HCT116 (cell line): ENCODE data around the gene SMIM41. TPM values are rescaled to one million over a fixed set of nuclear protein-coding genes. Genes with fewer than 3 reads are reported as not detected.

ENCODE experiments used
- ATAC-seq: fragments of 200-7000 bp; cut with Tn5 transposase; 2 replicates; pipeline ENCODE4 v1.9.1; 2020; ENCODE audit warnings: mild to moderate bottlenecking, moderate library complexity
- BruUV-seq: library from RNA; stranded (reverse); fragments of 400-500 nt; replicated peaks from 2 replicates; lab custom pipeline; 2021; lab: Mats Ljungman, UMichigan
- CTCF ChIA-PET: fragments of 300-600 bp; sonication (Branson Sonifier 250); formaldehyde crosslinking; loops from one replicate; lab custom pipeline; 2021; ENCODE audit warnings: antibody characterized with exemption; lab: Charles Lee
- POLR2A ChIA-PET: fragments of 300-600, 350-600 bp; sonication (Branson Sonifier 250); formaldehyde crosslinking; loops from one replicate; lab custom pipeline; 2021; ENCODE audit warnings: antibody characterized with exemption; lab: Charles Lee
- RAD21 ChIA-PET, 2 experiments: fragments of 300-600 bp; sonication (Branson Sonifier 250); formaldehyde crosslinking; loops; one replicate each; lab custom pipeline; 2023; ENCODE audit warnings: low total read pairs in 2 of 2; ENCODE audit not compliant: uncharacterized antibody in 2 of 2, unreplicated experiment in 2 of 2, low non-redundant PET in 1 of 2; lab: Charles Lee
- DNase-seq: peaks from one replicate; pipeline ENCODE4 v3.0.0-alpha.2; 2010; ENCODE audit warnings: low read depth, low spot score
- H2AFZ ChIP-seq: fragments of 200-600 bp; shearing (Covaris generic), sonication (generic); 2 replicates; pipeline ENCODE4 v1.6.1; 2017; ENCODE audit warnings: low read depth, mixed run types, mixed read lengths, antibody characterized with exemption, low read length; ENCODE audit not compliant: poor library complexity, severe bottlenecking
- H3K27ac ChIP-seq: 2 replicates; pipeline ENCODE4 v1.5.1; 2012; ENCODE audit warnings: low read depth, low read length
- H3K27me3 ChIP-seq: fragments of 200-600 bp; sonication (generic); 2 replicates; pipeline ENCODE4 v1.6.1; 2016; ENCODE audit warnings: mixed run types, low read length, mixed read lengths; ENCODE audit not compliant: insufficient read depth
- H3K36me3 ChIP-seq, 2 experiments: fragments of 200-500 bp in 1 of 2; fragments of 200-600 bp in 1 of 2; sonication (Bioruptor generic) in 1 of 2; sonication (generic) in 1 of 2; 2 replicates each; pipeline versions ENCODE4 v1.5.1 to v1.6.1; 2014 to 2016; ENCODE audit warnings: low read length in 2 of 2, inconsistent platforms in 1 of 2, mixed read lengths in 1 of 2, mixed run types in 1 of 2; ENCODE audit not compliant: insufficient read depth in 2 of 2, control insufficient read depth in 1 of 2
- H3K4me1 ChIP-seq, 2 experiments: fragments of 200-600 bp in 1 of 2; sonication (generic) in 1 of 2; 2 replicates each; pipeline versions ENCODE4 v1.5.1 to v1.6.1; 2012 to 2017; ENCODE audit warnings: low read length in 2 of 2, inconsistent platforms in 1 of 2, mild to moderate bottlenecking in 1 of 2, mixed read lengths in 1 of 2, mixed run types in 1 of 2, moderate library complexity in 1 of 2; ENCODE audit not compliant: insufficient read depth in 2 of 2, control insufficient read depth in 1 of 2
- H3K4me2 ChIP-seq: fragments of 200-600 bp; sonication (generic); 2 replicates; pipeline ENCODE4 v1.6.1; 2017; ENCODE audit warnings: mixed run types, low read length, mixed read lengths
- H3K4me3 ChIP-seq, 2 experiments: fragments of 200-600 bp in 1 of 2; sonication (generic) in 1 of 2; replicated peaks in 1 of 2; 2 replicates each; pipeline ENCODE4 v1.5.1; 2011 to 2016; ENCODE audit warnings: low read length in 2 of 2, control low read depth in 1 of 2, low read depth in 1 of 2, mild to moderate bottlenecking in 1 of 2, mixed read lengths in 1 of 2, mixed run types in 1 of 2
- H3K79me2 ChIP-seq: fragments of 200-600 bp; sonication (generic); 2 replicates; pipeline ENCODE4 v1.6.1; 2017; ENCODE audit warnings: mild to moderate bottlenecking, mixed run types, low read length, moderate library complexity, mixed read lengths; ENCODE audit not compliant: insufficient read depth
- H3K9ac ChIP-seq: fragments of 200-600 bp; sonication (generic); 2 replicates; pipeline ENCODE4 v1.6.1; 2016; ENCODE audit warnings: low read length, mixed read lengths
- H3K9me2 ChIP-seq: fragments of 200-600 bp; sonication (generic), shearing (Covaris generic); 2 replicates; pipeline ENCODE4 v1.6.1; 2017; ENCODE audit warnings: mixed run types, mild to moderate bottlenecking, moderate library complexity; ENCODE audit not compliant: insufficient read depth
- H3K9me3 ChIP-seq, 2 experiments: fragments of 200-500 bp in 1 of 2; fragments of 200-600 bp in 1 of 2; sonication (Bioruptor generic) in 1 of 2; sonication (generic) in 1 of 2; 2 replicates each; pipeline ENCODE4 v1.6.1; 2014 to 2017; ENCODE audit warnings: low read length in 2 of 2, mixed read lengths in 2 of 2, inconsistent platforms in 1 of 2, low read depth in 1 of 2, mild to moderate bottlenecking in 1 of 2, mixed run types in 1 of 2, moderate library complexity in 1 of 2; ENCODE audit not compliant: control insufficient read depth in 1 of 2, insufficient read depth in 1 of 2
- H4K20me1 ChIP-seq: fragments of 200-600 bp; sonication (generic), shearing (Covaris generic); 2 replicates; pipeline ENCODE4 v1.6.1; 2017; ENCODE audit warnings: mixed run types, mild to moderate bottlenecking, moderate library complexity; ENCODE audit not compliant: insufficient read depth
- ATF3 ChIP-seq: IDR thresholded peaks from 2 replicates; pipeline ENCODE4 v1.6.1; 2012
- CBX3 ChIP-seq: IDR thresholded peaks from 2 replicates; pipeline ENCODE4 v1.6.1; 2012; ENCODE audit warnings: low read depth
- CEBPB ChIP-seq: IDR thresholded peaks from 2 replicates; pipeline ENCODE4 v1.6.1; 2012; ENCODE audit warnings: low read depth
- EGR1 ChIP-seq: IDR thresholded peaks from 2 replicates; pipeline ENCODE4 v1.6.1; 2012; ENCODE audit warnings: low read depth
- ELF1 ChIP-seq: IDR thresholded peaks from 2 replicates; pipeline ENCODE4 v1.6.1; 2012; ENCODE audit warnings: low read depth, borderline replicate concordance
- EZH2 ChIP-seq: fragments of 200-600 bp; sonication (generic); IDR thresholded peaks from 2 replicates; pipeline ENCODE4 v1.6.1; 2017; ENCODE audit warnings: antibody characterized with exemption, mixed run types
- EZH2phosphoT487 ChIP-seq: fragments of 200-600 bp; IDR thresholded peaks from 2 replicates; pipeline ENCODE4 v1.6.1; 2018; ENCODE audit warnings: antibody characterized with exemption, borderline replicate concordance
- MAX ChIP-seq: IDR thresholded peaks from 2 replicates; pipeline ENCODE4 v1.6.1; 2012
- POLR2A ChIP-seq: IDR thresholded peaks from 2 replicates; pipeline ENCODE4 v1.7.0; 2011; ENCODE audit warnings: borderline replicate concordance; ENCODE audit not compliant: insufficient read depth, insufficient read length; ENCODE audit errors: extremely low read depth
- POLR2AphosphoS5 ChIP-seq: IDR thresholded peaks from 2 replicates; pipeline ENCODE4 v1.6.1; 2011; ENCODE audit warnings: mild to moderate bottlenecking, low read depth, low read length, moderate library complexity
- SIN3A ChIP-seq: IDR thresholded peaks from 2 replicates; pipeline ENCODE4 v1.6.1; 2012; ENCODE audit warnings: low read depth
- SRF ChIP-seq: IDR thresholded peaks from 2 replicates; pipeline ENCODE4 v1.6.1; 2012; ENCODE audit warnings: low read depth
- TCF7L2 ChIP-seq: IDR thresholded peaks from 2 replicates; pipeline ENCODE4 v1.7.0; 2011; ENCODE audit warnings: borderline replicate concordance, inconsistent platforms; ENCODE audit not compliant: insufficient read depth, insufficient read length; ENCODE audit errors: extremely low read depth
- YY1 ChIP-seq: IDR thresholded peaks from 2 replicates; pipeline ENCODE4 v1.6.1; 2011; ENCODE audit warnings: low read length, low read depth, moderate library complexity, mild to moderate bottlenecking; ENCODE audit not compliant: insufficient replicate concordance; ENCODE audit errors: extremely low read depth
- ZFX ChIP-seq: fragments of 450-650 bp; IDR thresholded peaks from 2 replicates; pipeline ENCODE4 v1.6.1; 2017
- ZNF274 ChIP-seq: fragments of 200-500 bp; sonication (Bioruptor generic); IDR thresholded peaks from 2 replicates; pipeline ENCODE4 v1.6.1; 2014; ENCODE audit warnings: mild to moderate bottlenecking, low read depth, low read length, inconsistent platforms
- intact Hi-C: fragments of 100-400 bp; cut with micrococcal nuclease; formaldehyde crosslinking; loops from 2 replicates; pipeline ENCODE4 v1.10.0; 2022
- total RNA-seq: library from RNA; stranded (reverse); gene quantifications from one replicate; pipeline ENCODE4 v1.2.1, GENCODE V29; 2021; ENCODE audit not compliant: unreplicated experiment

The SMIM41 gene
- total RNA-seq, 1 experiment from 2014 or later, result not detected

- RAD21 ChIA-PET, result interaction anchor here (1.2 kb wide), 2 partner anchors 60 kb away, joined by 3 read pairs; no protein-coding TSS in a partner anchor
- intact Hi-C loops, result no loop called here
- ATAC-seq, result no peak
- H3K4me1 ChIP-seq, result peaks cover 0 to 5% of the 10 kb centered on the region in 2 experiments; a peak in 1 of 4 replicates
- H3K4me2 ChIP-seq, result no peak overlapping the region
- POLR2A ChIA-PET, result no interaction called here
- BruUV-seq, result no TSS peak
- peaks cover 12% of the 10 kb centered on the region for H3K27me3 ChIP-seq
- no peak overlapping the region for H2AFZ ChIP-seq
- H3K79me2 ChIP-seq, result no peaks in the 10 kb centered on the region
- H3K4me3 ChIP-seq, result no peak overlapping the region
- no peaks in the 10 kb centered on the region for H3K9me2 ChIP-seq
- no peak overlapping the region for H3K27ac ChIP-seq
- DNase-seq, result no peak
- H3K9me3 ChIP-seq, result no peaks in the 10 kb centered on the region
- no peak overlapping the region for H3K9ac ChIP-seq
- CTCF ChIA-PET, result interaction anchor here (1.0 to 8.9 kb wide), 2 partner anchors 36 to 61 kb away, joined by 3 to 123 read pairs; no protein-coding TSS in a partner anchor
- H3K36me3 ChIP-seq, result no peaks in the 10 kb centered on the region
- H4K20me1 ChIP-seq, result no peaks in the 10 kb centered on the region
- no peak for TF ChIP-seq YY1
- TF ChIP-seq POLR2A, result no peak
- no peak for TF ChIP-seq SIN3A
- no peak for TF ChIP-seq POLR2AphosphoS5
- TF ChIP-seq ELF1, result no peak
- no peak for TF ChIP-seq TCF7L2
- TF ChIP-seq SRF, result no peak
- no peak for TF ChIP-seq MAX
- TF ChIP-seq EZH2, result no peak
- no peak for TF ChIP-seq ATF3
- TF ChIP-seq CEBPB, result no peak
- TF ChIP-seq EGR1, result no peak
- TF ChIP-seq EZH2phosphoT487, result no peak
- TF ChIP-seq ZFX, result no peak
- TF ChIP-seq ZNF274, result no peak
- TF ChIP-seq CBX3, result no peak
Measured at GRCh38 chr12:52085682-52086180, 6.2 kb downstream of the SMIM41 start.
